ENCODE data around the gene CDKAL1. TPM values are rescaled to one million over a fixed set of nuclear protein-coding genes. Genes with fewer than 3 reads are reported as not detected.

The CDKAL1 gene
- polyA plus RNA-seq, 2 of the 4 experiments (the other 2 are of a cell fraction), result 4.7 to 8.3 TPM

DNA sequence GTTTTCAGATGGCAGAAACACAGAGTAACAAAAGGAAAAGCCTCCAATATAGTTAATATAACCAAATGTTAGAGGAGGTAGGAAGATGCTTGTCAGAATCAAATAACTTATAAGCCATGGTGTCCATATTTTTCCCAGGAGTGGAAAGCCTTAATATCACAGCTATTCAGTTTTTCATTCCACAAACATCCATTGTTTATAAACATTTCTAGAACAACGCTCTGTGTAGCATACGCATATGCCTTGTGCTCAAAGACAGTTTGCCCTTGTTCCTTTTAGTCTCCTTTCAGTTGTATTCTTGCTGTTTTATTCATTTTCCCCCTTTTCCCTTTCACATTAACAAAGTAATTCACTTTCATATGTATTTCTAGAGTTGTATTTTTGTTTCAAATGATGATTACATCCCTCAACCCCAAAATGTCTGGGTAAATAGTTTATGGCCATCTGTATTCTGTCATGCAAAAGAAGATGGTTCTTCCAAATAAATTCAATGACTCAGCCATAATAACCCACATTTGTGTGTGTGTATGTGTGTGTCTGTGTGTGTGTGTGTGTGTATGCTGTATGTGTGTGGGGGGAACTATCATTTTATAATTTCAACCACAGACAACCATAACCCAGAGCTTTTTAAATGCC lies 603.6 kb downstream of the CDKAL1 start (continued):
- no peak for TF ChIP-seq ZNF302 (CRISPR knock-in tag; IDR thresholded peaks at IDR 0.05)
- no peak for TF ChIP-seq HMGXB4 (CRISPR knock-in tag; IDR thresholded peaks at IDR 0.05; ENCODE audit: borderline replicate concordance)
- TF ChIP-seq, protein P1, sequence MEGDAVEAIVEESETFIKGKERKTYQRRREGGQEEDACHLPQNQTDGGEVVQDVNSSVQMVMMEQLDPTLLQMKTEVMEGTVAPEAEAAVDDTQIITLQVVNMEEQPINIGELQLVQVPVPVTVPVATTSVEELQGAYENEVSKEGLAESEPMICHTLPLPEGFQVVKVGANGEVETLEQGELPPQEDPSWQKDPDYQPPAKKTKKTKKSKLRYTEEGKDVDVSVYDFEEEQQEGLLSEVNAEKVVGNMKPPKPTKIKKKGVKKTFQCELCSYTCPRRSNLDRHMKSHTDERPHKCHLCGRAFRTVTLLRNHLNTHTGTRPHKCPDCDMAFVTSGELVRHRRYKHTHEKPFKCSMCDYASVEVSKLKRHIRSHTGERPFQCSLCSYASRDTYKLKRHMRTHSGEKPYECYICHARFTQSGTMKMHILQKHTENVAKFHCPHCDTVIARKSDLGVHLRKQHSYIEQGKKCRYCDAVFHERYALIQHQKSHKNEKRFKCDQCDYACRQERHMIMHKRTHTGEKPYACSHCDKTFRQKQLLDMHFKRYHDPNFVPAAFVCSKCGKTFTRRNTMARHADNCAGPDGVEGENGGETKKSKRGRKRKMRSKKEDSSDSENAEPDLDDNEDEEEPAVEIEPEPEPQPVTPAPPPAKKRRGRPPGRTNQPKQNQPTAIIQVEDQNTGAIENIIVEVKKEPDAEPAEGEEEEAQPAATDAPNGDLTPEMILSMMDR (IDR thresholded peaks at IDR 0.05), result no peak
- no peak for TF ChIP-seq FOXS1 (CRISPR knock-in tag; IDR thresholded peaks at IDR 0.05)
- no peak for TF ChIP-seq RAD21 (conservative IDR thresholded peaks at IDR 0.05 in 1 of 2, IDR thresholded peaks at IDR 0.05 in 1 of 2)
- TF ChIP-seq POLR2A (IDR thresholded peaks at IDR 0.05; ENCODE audit: low read length), result no peak
- TF ChIP-seq GATA3 (IDR thresholded peaks at IDR 0.05; ENCODE audit: borderline replicate concordance), result no peak

DNA sequence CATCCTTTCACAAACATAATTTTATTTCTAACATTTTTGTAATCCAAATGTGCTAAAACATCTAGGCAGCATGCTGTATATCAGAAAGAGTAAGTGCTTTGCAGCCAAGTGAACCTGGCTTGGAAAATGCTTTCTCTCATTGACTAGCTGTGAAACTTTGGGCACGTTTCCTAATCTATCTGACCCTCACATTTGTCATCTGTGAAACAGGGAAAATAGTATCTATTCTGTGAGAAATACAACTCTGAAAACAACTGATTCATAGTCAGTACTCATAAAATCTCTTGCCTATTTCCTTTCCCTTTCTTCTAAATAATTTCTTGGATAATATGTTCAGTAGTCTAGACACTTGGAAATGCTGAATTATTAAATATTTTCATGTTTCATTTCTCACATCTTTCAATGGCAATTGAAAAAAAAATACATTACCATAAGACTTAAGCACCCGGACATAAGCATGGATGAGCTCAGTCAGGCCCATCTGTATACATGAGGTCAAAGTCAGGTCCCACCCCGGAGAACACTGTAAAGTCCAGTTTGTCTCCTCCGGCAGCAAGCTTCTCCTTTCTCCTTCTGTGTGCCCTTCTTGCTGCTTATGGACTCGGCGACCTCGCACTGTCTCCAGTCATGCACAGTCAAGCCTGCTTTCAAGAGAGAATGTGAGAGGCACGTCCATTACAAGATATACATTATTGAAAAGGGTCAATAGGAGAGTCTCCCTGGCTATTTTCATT lies 604.2 kb downstream of the CDKAL1 start:
- H3K4me3 ChIP-seq, result no peak overlapping the region
- TF ChIP-seq PHF8 (IDR thresholded peaks at IDR 0.05; ENCODE audit: borderline replicate concordance, low read depth) (no peak), MYC (IDR thresholded peaks at IDR 0.05; ENCODE audit: borderline replicate concordance, low read length) (no peak), NR3C1 (IDR thresholded peaks at IDR 0.05) (no peak), ESRRA (IDR thresholded peaks at IDR 0.05; ENCODE audit: borderline replicate concordance, low read length) (no peak), HOXB13 (CRISPR knock-in tag; IDR thresholded peaks at IDR 0.05; ENCODE audit: low read depth) (no peak), CHD2 (IDR thresholded peaks at IDR 0.05; ENCODE audit: low read length, partially characterized antibody) (no peak), MAFK (IDR thresholded peaks at IDR 0.05; ENCODE audit: partially characterized antibody) (no peak), RCOR1 (IDR thresholded peaks at IDR 0.05; ENCODE audit: low read depth, low read length) (no peak)
- TF ChIP-seq, protein P2, sequence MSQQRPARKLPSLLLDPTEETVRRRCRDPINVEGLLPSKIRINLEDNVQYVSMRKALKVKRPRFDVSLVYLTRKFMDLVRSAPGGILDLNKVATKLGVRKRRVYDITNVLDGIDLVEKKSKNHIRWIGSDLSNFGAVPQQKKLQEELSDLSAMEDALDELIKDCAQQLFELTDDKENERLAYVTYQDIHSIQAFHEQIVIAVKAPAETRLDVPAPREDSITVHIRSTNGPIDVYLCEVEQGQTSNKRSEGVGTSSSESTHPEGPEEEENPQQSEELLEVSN (IDR thresholded peaks at IDR 0.05; ENCODE audit: borderline replicate concordance, low read depth), result no peak
- TF ChIP-seq, protein P3, sequence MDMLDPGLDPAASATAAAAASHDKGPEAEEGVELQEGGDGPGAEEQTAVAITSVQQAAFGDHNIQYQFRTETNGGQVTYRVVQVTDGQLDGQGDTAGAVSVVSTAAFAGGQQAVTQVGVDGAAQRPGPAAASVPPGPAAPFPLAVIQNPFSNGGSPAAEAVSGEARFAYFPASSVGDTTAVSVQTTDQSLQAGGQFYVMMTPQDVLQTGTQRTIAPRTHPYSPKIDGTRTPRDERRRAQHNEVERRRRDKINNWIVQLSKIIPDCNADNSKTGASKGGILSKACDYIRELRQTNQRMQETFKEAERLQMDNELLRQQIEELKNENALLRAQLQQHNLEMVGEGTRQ (IDR thresholded peaks at IDR 0.05), result no peak
- H3K9me3 ChIP-seq, result no peaks in the 10 kb centered on the region
- H3K4me1 ChIP-seq, result no peaks in the 10 kb centered on the region
- FAIRE-seq (no peak), ATAC-seq (no peak), DNase-seq (ENCODE audit: low read depth in 1 of 2, low spot score in 1 of 2) (no peak)
- CTCF ChIA-PET, result interaction anchor here (1.5 kb wide), 1 partner anchor 9 kb away, joined by 3 read pairs; no protein-coding TSS in a partner anchor
- H3K27ac ChIP-seq, result no peak overlapping the region
- 73% methylated on average over 8 of the region's 8 CpGs for WGBS (ENCODE audit: missing lambda C conversion rate)
- H3K4me2 ChIP-seq, result no peak overlapping the region
- POLR2A ChIA-PET, result no interaction called here

GRCh38 chr6:21140966-21141365 lies 606.7 kb downstream of the CDKAL1 start:
- DNase-seq (ENCODE audit: low read depth in 1 of 2, low spot score in 1 of 2) (no peak), ATAC-seq (no peak), FAIRE-seq (no peak)
- Histone ChIP-seq H3K4me3 (no peak overlapping the region), H3K4me2 (no peak overlapping the region), H3K9me3 (no peaks in the 10 kb centered on the region), H3K27ac (no peak overlapping the region), H3K4me1 (no peaks in the 10 kb centered on the region)
- WGBS (ENCODE audit: missing lambda C conversion rate), result 95% methylated on average over 6 of the region's 6 CpGs
- ChIA-PET CTCF (no interaction called here), POLR2A (no interaction called here)
- no peak for TF ChIP-seq MAZ (IDR thresholded peaks at IDR 0.05; ENCODE audit: borderline replicate concordance, low read depth, low read length)
